GM23338 (cell line): ENCODE data around the gene GREB1L. TPM values are rescaled to one million over a fixed set of nuclear protein-coding genes. Genes with fewer than 3 reads are reported as not detected.

ENCODE experiments used
- ATAC-seq: fragments of 200-7000 bp; cut with Tn5 transposase; 3 replicates; pipeline ENCODE4 v1.9.1; 2020
- DNase-seq: peaks from one replicate; pipeline ENCODE4 v3.0.0-alpha.2; 2015; ENCODE audit warnings: low spot score
- H2AFZ ChIP-seq: fragments of 200-600 bp; sonication (generic); 2 replicates; pipeline ENCODE4 v1.8.0; 2016; ENCODE audit warnings: antibody characterized with exemption, mild to moderate bottlenecking, moderate library complexity
- H3F3A ChIP-seq: fragments of 200-600 bp; sonication (generic); replicated peaks from 2 replicates; pipeline ENCODE4 v1.8.0; 2017; ENCODE audit warnings: antibody characterized with exemption, mixed run types, low read depth
- H3K27ac ChIP-seq: fragments of 200-600 bp; sonication (generic); 2 replicates; pipeline ENCODE4 v1.6.1; 2016; ENCODE audit warnings: low read depth
- H3K27me3 ChIP-seq: fragments of 200-600 bp; sonication (generic); 2 replicates; pipeline ENCODE4 v1.8.0; 2016; ENCODE audit warnings: mild to moderate bottlenecking, mixed run types, moderate library complexity; ENCODE audit not compliant: insufficient read depth
- H3K36me3 ChIP-seq: fragments of 200-600 bp; sonication (generic); 2 replicates; pipeline ENCODE4 v1.8.0; 2016; ENCODE audit warnings: mild to moderate bottlenecking; ENCODE audit not compliant: insufficient read depth
- H3K4me1 ChIP-seq: fragments of 200-600 bp; sonication (generic); 2 replicates; pipeline ENCODE4 v1.8.0; 2016; ENCODE audit warnings: mild to moderate bottlenecking, moderate library complexity; ENCODE audit not compliant: insufficient read depth
- H3K4me2 ChIP-seq: fragments of 200-600 bp; sonication (generic); 2 replicates; pipeline ENCODE4 v1.7.1; 2017; ENCODE audit warnings: mixed run types
- H3K4me3 ChIP-seq: fragments of 200-600 bp; sonication (generic); 2 replicates; pipeline ENCODE4 v1.6.1; 2016; ENCODE audit warnings: mixed run types
- H3K79me2 ChIP-seq: fragments of 200-600 bp; sonication (generic); replicated peaks from 2 replicates; pipeline ENCODE4 v1.8.0; 2017; ENCODE audit warnings: mild to moderate bottlenecking; ENCODE audit not compliant: insufficient read depth
- H3K9me2 ChIP-seq: fragments of 200-600 bp; sonication (generic); 2 replicates; pipeline ENCODE4 v1.8.0; 2017; ENCODE audit not compliant: insufficient read depth
- H4K20me1 ChIP-seq: fragments of 200-600 bp; sonication (generic); replicated peaks from 2 replicates; pipeline ENCODE4 v1.8.0; 2017; ENCODE audit warnings: mild to moderate bottlenecking; ENCODE audit not compliant: insufficient read depth
- H3K27ac Mint-ChIP-seq: 2 replicates; pipeline ENCODE4 v1.8.0; 2020; ENCODE audit warnings: inconsistent platforms, mild to moderate bottlenecking, moderate library complexity, mixed read lengths
- H3K27me3 Mint-ChIP-seq: 3 replicates; pipeline ENCODE4 v1.8.0; 2022; ENCODE audit warnings: low read depth, mild to moderate bottlenecking, moderate library complexity, mixed read lengths, inconsistent platforms; ENCODE audit not compliant: insufficient read depth, poor library complexity
- H3K36me3 Mint-ChIP-seq: 3 replicates; pipeline ENCODE4 v1.8.0; 2021; ENCODE audit warnings: low read depth, mild to moderate bottlenecking, inconsistent platforms, moderate library complexity, mixed read lengths
- H3K4me1 Mint-ChIP-seq: 3 replicates; pipeline ENCODE4 v1.8.0; 2020; ENCODE audit warnings: mild to moderate bottlenecking, inconsistent platforms, mixed read lengths
- H3K4me3 Mint-ChIP-seq: 3 replicates; pipeline ENCODE4 v1.8.0; 2021; ENCODE audit warnings: moderate library complexity, mild to moderate bottlenecking, inconsistent platforms, mixed read lengths
- H3K9me3 Mint-ChIP-seq: 3 replicates; pipeline ENCODE4 v1.8.0; 2020; ENCODE audit warnings: moderate library complexity, mild to moderate bottlenecking, inconsistent platforms, mixed read lengths
- CREB1 ChIP-seq: fragments of 250-450 bp; sonication (Bioruptor Pico); IDR thresholded peaks from 2 replicates; pipeline ENCODE4 v1.5.0; 2020; ENCODE audit warnings: low read depth, mild to moderate bottlenecking, moderate library complexity
- CTCF ChIP-seq, 2 experiments: fragments of 200-600 bp in 1 of 2; sonication (generic) in 1 of 2; conservative IDR thresholded peaks; 2 replicates each; pipeline versions ENCODE4 v1.5.1 to v1.6.1; 2016 to 2017; ENCODE audit warnings: antibody characterized with exemption in 2 of 2, low read depth in 2 of 2, mild to moderate bottlenecking in 2 of 2, moderate library complexity in 1 of 2
- ETS1 ChIP-seq: IDR thresholded peaks from 2 replicates; pipeline ENCODE4 v1.6.1; 2016; ENCODE audit warnings: antibody characterized with exemption
- EZH2 ChIP-seq: fragments of 200-600 bp; sonication (generic); IDR thresholded peaks from one replicate; pipeline ENCODE4 v1.8.0; 2017; ENCODE audit warnings: antibody characterized with exemption, mild to moderate bottlenecking, low read depth; ENCODE audit not compliant: unreplicated experiment
- EZH2phosphoT487 ChIP-seq: fragments of 200-600 bp; sonication (generic); IDR thresholded peaks from one replicate; pipeline ENCODE4 v1.8.1; 2018; ENCODE audit warnings: antibody characterized with exemption; ENCODE audit not compliant: unreplicated experiment
- JUNB ChIP-seq: IDR thresholded peaks from one replicate; pipeline ENCODE4 v1.6.1; 2016; ENCODE audit warnings: antibody characterized with exemption; ENCODE audit not compliant: unreplicated experiment
- NANOG ChIP-seq: IDR thresholded peaks from 2 replicates; pipeline ENCODE4 v1.6.1; 2016; ENCODE audit warnings: antibody characterized with exemption, borderline replicate concordance
- POLR2AphosphoS5 ChIP-seq: IDR thresholded peaks from 2 replicates; pipeline ENCODE4 v1.6.1; 2016; ENCODE audit warnings: antibody characterized with exemption, low read depth
- REST ChIP-seq: IDR thresholded peaks from one replicate; pipeline ENCODE4 v1.6.1; 2018; ENCODE audit warnings: antibody characterized with exemption; ENCODE audit not compliant: unreplicated experiment
- STAT1 ChIP-seq: IDR thresholded peaks from one replicate; pipeline ENCODE4 v1.6.1; 2016; ENCODE audit warnings: antibody characterized with exemption; ENCODE audit not compliant: unreplicated experiment
- ZNF114 ChIP-seq: fragments of 250-450 bp; sonication (Bioruptor Pico); IDR thresholded peaks from 2 replicates; pipeline ENCODE4 v1.5.0; 2020; ENCODE audit warnings: mild to moderate bottlenecking, moderate library complexity
- ZNF331 ChIP-seq: fragments of 250-450 bp; sonication (Bioruptor Pico); IDR thresholded peaks from 2 replicates; pipeline ENCODE4 v1.5.0; 2020; ENCODE audit warnings: low read depth, mild to moderate bottlenecking, moderate library complexity
- ZNF462 ChIP-seq: fragments of 250-450 bp; sonication (Bioruptor Pico); IDR thresholded peaks from 2 replicates; pipeline ENCODE4 v1.5.0; 2020; ENCODE audit warnings: mild to moderate bottlenecking, moderate library complexity
- polyA plus RNA-seq: library from polyadenylated mRNA; unstranded; fragments of >200 nt; fragmentation: Nextera tagmentation; extraction: Ambion mirVana; gene quantifications from 2 replicates; pipeline ENCODE4 v1.2.1, GENCODE V29; 2016
- total RNA-seq: library from RNA; depleted of rRNA; stranded (reverse); fragments of >200 nt; shearing (Covaris generic); gene quantifications from 2 replicates; pipeline ENCODE4 v1.2.3, GENCODE V29; 2014

The GREB1L gene
- total and polyA plus RNA-seq, 2 experiments from 2014 or later: 0.03 to 0.29 TPM

- no peak overlapping the region for H2AFZ ChIP-seq
- no peak overlapping the region for H3K4me2 ChIP-seq
- H3K27ac Mint-ChIP-seq: no peak overlapping the region
- ATAC-seq (peak; percentile 95), DNase-seq (peak; percentile 85)
- H3K27me3 Mint-ChIP-seq: peaks cover 7% of the 10 kb centered on the region
- no peaks in the 10 kb centered on the region for H3K79me2 ChIP-seq
- no peak overlapping the region for H3K27ac ChIP-seq
- H3K4me3 ChIP-seq: no peak overlapping the region
- no peaks in the 10 kb centered on the region for H3K36me3 ChIP-seq
- TF ChIP-seq STAT1 (no peak), CREB1 (CRISPR knock-in tag) (no peak), EZH2 (no peak), EZH2phosphoT487 (no peak), JUNB (no peak), ZNF114 (CRISPR knock-in tag) (peak; percentile 66; the same call in 1 of the 2 replicates), ETS1 (no peak), ZNF331 (CRISPR knock-in tag) (no peak), NANOG (no peak), CTCF (conservative IDR thresholded peaks at IDR 0.05; ENCODE audit: low read depth in 2 of 2) (peak; percentile 86 to 97), REST (no peak), ZNF462 (CRISPR knock-in tag) (0 out of 2 replicates have a peak, but pooled peaks have one; percentile 22), POLR2AphosphoS5 (no peak)
- H3K4me1 ChIP-seq: no peaks in the 10 kb centered on the region
- no peaks in the 10 kb centered on the region for H4K20me1 ChIP-seq
- H3K9me2 ChIP-seq: 0 out of 2 replicates have a peak, but pooled peaks cover 4% of the 10 kb centered on the region
- H3K4me3 Mint-ChIP-seq: no peak overlapping the region
- no peaks in the 10 kb centered on the region for H3F3A ChIP-seq
- no peaks in the 10 kb centered on the region for H3K4me1 Mint-ChIP-seq
- no peaks in the 10 kb centered on the region for H3K27me3 ChIP-seq
- no peaks in the 10 kb centered on the region for H3K36me3 Mint-ChIP-seq
- H3K9me3 Mint-ChIP-seq: no peaks in the 10 kb centered on the region
Observed at GRCh38 chr18:21444465-21445212, 202.6 kb downstream of the GREB1L start.
